Erythroblast (primary cell): ENCODE measurements around the gene ICA1L.

Source experiments
- GATA1 ChIP-seq: IDR thresholded peaks from 2 replicates; pipeline ENCODE4 v1.6.1; 2011; ENCODE audit warnings: low read depth, mild to moderate bottlenecking, control low read depth, low read length, moderate library complexity
- POLR2A ChIP-seq: IDR thresholded peaks from 2 replicates; pipeline ENCODE4 v1.6.1; 2011; ENCODE audit warnings: mild to moderate bottlenecking, low read length

DNA sequence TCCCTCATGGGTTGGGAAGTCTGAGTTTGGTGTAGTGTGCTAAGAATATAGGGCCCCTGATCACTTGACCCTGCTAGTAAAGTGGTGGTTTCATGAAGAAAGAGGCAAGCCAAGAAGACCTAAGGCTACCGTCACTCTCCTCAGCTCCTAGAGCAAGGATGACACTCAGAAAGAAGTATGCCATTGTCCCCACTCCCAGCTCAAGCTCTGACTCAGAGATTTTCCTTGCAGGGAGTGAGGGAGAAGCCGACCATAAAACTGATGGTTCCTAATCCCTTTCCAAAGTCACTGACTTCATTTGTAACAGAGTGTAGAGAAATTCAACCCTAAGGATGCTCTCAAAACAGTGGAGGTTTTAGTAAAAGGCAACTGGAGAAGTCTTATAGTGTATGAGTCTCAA is 80.9 kb downstream of the ICA1L start:
- TF ChIP-seq POLR2A, result no peak
- no peak for TF ChIP-seq GATA1
